ENCODE data around the gene NLRC4.

- no peak for TF ChIP-seq CTCF (IDR thresholded peaks at IDR 0.05)
- TF ChIP-seq POLR2AphosphoS5 (IDR thresholded peaks at IDR 0.05), result no peak
- no peak for TF ChIP-seq EP300 (IDR thresholded peaks at IDR 0.05)
These were observed 36.5 kb downstream of the NLRC4 start for GRCh38 chr2:32228181-32228580.
